GM21786 (cell line): Measurements from ENCODE around the gene TADA3.

Source experiments
- ATAC-seq: cut with Tn5 transposase; IDR thresholded peaks from one replicate; pipeline ENCODE4 v1.9.1; 2021; ENCODE audit not compliant: unreplicated experiment

The TADA3 gene

GRCh38 chr3:9810433-9810770 is 18.1 kb upstream of the TADA3 start:
- ATAC-seq = no peak

DNA sequence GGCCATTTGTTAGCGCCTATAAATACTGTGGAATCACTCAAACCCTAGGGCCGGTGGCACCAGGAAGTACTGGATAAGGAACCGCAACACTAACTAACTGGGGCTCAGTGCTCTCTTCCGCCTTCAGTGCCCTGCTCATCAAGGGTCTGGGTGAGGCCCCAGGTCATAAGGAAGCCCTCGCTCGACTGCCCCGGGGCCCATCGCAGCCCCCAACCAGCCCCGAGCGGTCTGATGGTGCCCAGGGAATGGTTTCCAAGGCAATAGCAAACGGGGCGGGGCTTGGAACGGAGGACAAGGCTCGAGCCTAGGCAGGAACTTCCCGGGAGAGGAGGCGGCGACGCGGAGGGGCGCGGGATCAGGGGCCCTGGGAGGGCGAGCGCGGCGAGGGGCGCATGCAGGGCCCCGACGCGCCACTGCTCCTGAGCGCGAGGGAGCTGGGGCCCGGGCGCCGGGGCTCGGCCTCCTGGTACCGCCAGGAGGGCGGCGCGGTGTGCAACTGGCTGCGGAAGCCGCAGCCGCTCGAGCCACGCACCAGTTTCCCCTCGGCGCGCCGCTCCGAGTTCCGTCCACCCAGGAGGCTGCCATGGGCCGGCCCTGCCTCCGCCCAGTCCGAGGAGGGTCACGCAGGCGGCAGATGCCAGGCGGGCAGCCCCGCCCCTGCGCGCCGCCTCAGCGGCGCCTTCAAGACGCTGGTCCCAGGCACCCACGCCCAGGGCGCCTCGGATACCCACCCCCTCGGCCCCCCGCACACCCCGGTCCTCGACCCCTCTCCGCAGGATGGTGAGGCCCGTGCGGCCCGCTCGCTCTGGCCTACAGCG is 17.6 kb upstream of the TADA3 start, which contains the start of gene TTLL3:
TSS of gene TTLL3 (plus strand) at position 648 of the 818 bp plus-strand sequence. CDS start 400 bp downstream, outside the sequence.
- peak; percentile 48 for ATAC-seq

- peak; percentile 26 for ATAC-seq
These were observed 17.0 kb upstream of the TADA3 start for GRCh38 chr3:9809239-9809614.

DNA sequence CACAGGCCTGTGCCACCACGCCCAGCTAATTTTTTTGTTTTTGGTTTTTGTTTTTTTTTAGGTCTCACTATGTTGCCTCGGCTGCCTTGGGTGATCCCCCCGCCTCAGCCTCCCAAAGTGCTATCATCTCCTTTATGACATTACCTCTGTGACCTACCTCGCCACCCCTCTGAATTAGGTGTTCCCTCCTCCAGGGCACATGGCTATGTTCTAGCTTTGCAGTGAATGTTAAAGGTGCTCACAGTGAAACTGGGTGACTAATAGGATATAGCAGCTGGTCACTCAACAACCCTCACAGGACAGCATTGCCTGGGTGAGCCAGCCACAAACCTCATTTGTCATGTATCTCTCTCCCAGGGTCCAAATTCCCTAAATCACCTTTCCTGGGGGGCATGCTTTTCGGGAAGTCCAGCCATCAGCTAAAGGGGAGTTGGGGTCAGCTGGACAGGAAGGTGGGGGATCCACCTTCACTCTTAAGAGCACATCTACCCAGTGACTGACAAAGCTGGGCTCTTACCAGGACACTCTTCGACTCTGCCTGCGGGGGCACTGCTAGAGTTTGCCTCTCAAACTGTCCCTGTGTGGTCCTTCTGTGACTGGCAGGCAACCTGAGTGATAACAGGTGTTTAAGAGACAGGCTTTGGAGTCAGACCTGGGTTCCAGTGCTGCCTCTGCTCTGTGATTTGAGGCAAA is 16.2 kb upstream of the TADA3 start:
- ATAC-seq = peak; percentile 58

DNA sequence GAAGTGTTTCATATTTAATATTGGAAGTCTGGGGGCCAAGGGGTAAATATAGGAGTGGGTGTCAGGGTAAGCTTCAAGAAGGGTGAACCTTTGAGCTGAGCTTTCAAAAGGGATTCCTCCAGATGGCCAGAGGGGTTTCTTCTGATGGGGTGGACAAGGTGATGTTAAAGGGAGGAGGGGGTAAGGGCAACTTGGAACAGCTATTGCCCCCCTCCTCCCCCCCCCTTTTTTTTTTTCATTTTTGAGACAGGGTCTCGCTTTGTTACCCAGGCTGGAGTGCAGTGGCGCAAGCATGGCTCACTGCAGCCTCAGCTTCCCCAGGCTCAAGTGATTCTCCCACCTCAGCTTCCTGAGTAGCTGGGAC is 15.7 kb upstream of the TADA3 start:
- ATAC-seq = no peak

GRCh38 chr3:9806688-9807589 is 14.7 kb upstream of the TADA3 start:
- no peak for ATAC-seq

DNA sequence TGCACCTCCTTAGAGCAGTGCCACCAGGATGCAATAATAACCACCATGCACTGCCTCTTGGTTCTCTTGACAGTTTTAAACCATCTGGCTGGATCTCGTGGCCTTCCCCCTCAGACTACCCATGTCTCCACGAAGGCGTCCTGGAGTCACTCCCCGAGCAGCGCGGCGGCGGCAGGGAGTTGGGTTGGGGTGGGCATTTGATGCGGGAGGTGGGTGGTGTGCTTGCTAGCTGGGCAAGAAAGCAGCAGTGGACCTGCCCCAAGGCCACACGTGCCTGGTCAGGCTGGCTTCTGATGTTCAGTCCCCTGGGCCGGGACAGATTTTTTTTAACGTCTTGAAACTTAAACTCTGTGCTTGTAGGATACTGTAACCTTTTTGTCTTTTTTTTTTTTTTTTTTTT is 13.9 kb upstream of the TADA3 start:
- no peak for ATAC-seq

- ATAC-seq = no peak
These were observed 12.7 kb upstream of the TADA3 start for GRCh38 chr3:9804996-9805395.

DNA sequence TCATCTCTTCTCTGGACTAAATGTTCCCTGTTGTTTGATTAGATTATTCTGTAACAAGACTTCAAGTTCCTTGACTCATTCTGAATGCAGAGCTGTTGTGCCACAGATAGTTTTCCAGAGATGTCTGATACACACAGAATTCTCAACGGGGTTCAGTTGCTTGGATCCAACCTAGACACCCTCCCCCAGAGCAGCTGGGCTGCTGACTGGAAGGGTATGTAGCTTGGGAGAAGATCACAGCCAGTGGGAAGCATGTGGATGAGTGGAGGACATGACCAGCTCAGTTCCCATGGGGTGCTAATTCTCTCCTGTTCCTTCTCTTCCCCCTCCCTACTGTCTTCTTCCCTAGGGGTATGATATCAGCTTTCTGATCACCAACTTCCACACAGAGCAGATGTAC is 11.2 kb upstream of the TADA3 start:
- ATAC-seq = no peak

- no peak for ATAC-seq
These were observed 8.3 kb upstream of the TADA3 start for GRCh38 chr3:9800529-9800928.

GRCh38 chr3:9797196-9797945 is 5.1 kb upstream of the TADA3 start:
- ATAC-seq = no peak

DNA sequence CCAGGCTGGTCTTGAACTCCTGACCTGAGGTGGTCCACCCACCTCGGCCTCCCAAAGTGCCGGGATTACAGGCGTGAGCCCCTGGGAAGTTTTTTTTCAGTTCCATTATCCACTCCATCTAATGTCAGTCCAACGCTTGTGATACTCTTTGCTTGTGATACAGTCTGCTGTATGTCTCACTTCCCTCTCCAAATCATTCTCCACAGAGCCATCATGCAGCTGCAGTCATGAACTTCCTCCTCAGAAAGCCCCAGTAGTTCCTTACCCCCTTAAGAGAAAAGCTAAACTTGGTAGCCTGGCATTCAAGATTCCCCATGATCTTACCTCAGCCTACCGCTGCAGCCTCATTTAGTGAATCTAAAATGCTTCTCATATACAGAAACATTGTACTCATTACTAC is 2.9 kb upstream of the TADA3 start:
- no peak for ATAC-seq

- no peak for ATAC-seq
These were observed 2.1 kb upstream of the TADA3 start for GRCh38 chr3:9794400-9794799.

GRCh38 chr3:9793161-9793781 is 998 bp upstream of the TADA3 start:
- no peak for ATAC-seq

- no peak for ATAC-seq
These were observed 376 bp downstream of the TADA3 start for GRCh38 chr3:9791790-9792404.

GRCh38 chr3:9791127-9791526 is 1.1 kb downstream of the TADA3 start:
- no peak for ATAC-seq

DNA sequence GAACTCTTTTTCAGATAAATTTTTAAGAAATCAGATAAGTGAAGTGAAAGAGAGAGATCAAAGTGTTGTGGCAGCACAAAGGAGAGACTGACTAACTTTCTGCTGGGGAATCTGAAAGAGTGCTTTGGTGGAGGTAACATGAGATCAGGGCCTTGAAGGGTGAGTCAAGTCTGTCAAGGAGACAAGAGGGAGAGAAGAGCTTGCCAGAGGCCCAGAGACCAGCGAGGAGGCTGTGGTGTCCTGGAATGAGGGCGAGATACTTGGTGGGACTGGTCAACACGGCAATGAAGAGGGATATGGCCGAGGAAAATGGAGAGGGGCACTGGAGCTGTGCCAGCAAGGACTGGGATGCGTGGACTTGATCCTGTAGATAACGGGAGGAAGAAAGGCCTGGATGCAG is 4.6 kb downstream of the TADA3 start:
- no peak for ATAC-seq

- no peak for ATAC-seq
These were observed 5.2 kb downstream of the TADA3 start for GRCh38 chr3:9786825-9787669.

DNA sequence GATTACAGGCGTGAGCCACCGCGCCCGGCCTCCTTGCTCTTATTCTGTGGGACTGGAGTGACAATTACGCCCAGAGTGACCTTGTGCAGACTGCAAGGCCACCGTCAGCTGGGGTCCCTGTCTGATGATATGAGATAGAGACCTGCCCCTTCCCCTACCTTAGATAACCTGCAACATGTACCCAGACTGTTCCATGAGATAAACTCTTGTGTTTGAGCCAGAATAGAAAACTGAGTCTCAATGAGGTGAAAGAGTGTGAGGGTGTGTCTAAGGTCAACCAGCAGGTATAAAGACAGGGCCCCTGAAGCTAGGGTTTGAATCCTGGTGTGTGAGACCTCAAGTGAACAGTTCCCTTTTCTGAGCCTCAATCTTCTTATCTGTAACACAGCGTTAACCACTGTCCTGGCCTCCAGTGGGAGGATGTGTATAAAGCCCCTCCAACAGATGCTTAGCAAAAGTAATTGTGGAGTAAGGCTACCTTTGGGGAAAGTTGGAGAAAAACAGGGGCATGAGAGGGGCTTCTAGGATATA is 6.0 kb downstream of the TADA3 start:
- no peak for ATAC-seq
